GM21367 (cell line): ENCODE results near the gene ANGPTL5.
A peak's percentile ranks its signal among the peaks of the same experiment; 100 is the strongest.
"Not testable (repeated sequence)": the region's sequence is repeated elsewhere in the genome, so short reads cannot be mapped to it uniquely, and the experiment has no call there.

Source experiments
- ATAC-seq: cut with Tn5 transposase; IDR thresholded peaks from one replicate; pipeline ENCODE4 v1.9.1; 2021; ENCODE audit not compliant: unreplicated experiment

Gene ANGPTL5

DNA sequence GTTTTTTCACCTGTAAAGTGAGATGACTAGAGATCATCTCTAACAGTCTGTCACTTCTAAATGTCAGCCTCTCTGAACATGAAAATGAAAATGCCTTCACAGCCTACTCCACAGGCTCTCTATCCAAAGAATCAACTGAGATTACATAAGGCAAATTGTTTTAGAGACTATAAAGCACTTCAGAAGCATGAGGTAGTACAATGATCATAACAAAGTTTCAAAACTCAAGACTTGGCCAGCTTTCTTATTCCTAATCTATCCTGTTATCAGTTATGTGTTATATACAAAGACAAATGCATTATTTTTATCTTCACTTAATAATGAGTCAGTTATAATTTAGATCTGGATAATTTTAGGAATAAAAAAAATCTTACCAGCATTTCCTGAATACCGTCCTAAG, 21.8 kb downstream of the ANGPTL5 start:
- ATAC-seq, result no peak

DNA sequence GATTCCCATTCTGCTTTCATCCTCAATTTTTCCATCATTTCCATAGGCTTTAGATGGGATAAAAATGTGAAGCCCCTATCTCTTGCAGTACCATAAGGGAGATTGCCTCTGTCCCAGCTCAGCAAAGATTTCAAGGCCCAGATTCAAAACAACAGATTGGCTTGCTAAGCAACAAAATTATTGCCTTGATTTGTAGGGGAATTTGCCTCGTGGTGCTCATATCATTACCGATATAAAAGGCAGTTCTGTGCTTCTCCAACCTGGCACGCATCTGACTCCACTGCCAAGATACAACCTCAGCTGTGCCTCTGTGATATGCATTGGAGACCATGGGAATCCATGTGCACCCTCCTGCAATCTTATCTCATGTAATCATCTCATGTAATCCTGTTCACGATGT, 26.6 kb downstream of the ANGPTL5 start:
- no peak for ATAC-seq

DNA sequence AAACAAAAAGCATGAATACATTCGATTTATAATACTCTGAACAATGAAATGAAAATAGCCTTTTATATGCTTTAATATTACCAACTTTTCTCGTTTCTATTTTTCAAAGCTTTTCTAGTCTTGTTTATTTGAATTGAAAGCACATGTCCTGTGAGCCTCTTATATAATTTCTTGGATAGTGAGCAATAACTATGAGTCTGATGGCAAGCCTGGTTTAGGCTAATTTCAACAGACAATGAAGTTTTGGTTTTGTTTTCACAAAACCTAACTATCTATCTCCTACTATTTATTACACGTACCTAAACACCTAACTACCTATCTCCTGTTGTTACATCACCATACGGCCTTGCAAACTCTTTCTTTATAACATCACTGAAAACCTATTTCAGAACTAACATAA, 30.7 kb downstream of the ANGPTL5 start:
- no peak for ATAC-seq

DNA sequence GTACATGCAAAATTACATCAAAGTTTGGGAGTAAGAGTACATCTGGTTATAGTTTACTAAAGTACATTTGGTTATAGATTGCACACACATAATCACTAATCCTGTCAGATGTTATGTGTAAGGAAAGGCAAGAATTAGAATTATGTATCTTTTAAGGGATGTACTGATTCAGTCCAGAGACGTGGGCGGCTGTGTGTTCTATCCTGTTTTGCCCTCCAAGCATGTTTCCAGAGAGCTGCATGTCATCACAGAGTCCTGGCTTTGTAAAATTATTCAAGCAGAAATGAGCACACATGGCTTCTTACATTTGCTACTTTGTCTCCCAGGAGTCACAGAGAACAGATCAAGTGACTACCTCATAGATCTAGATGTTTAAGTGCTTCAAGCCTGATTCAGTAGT, 34.7 kb downstream of the ANGPTL5 start:
- no peak for ATAC-seq

DNA sequence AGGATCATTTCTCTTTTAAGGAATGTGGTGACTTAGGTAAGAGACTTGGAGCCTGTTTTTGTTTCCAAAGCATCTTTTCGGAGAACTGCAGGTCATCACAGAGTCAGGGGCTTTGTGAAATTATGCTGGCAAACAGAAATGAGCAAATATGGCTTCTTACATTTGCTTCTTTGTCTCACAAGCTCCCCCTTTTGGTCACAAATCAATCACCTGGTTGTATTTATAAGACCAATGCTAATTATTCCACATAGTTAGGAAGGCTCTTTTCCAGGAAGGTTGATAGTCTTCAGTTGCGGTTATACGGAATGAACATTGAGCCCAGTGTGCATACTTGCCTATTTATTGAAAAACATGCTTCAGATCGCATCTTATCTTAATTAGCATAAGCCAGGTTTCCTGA, 36.1 kb downstream of the ANGPTL5 start:
- no peak for ATAC-seq

DNA sequence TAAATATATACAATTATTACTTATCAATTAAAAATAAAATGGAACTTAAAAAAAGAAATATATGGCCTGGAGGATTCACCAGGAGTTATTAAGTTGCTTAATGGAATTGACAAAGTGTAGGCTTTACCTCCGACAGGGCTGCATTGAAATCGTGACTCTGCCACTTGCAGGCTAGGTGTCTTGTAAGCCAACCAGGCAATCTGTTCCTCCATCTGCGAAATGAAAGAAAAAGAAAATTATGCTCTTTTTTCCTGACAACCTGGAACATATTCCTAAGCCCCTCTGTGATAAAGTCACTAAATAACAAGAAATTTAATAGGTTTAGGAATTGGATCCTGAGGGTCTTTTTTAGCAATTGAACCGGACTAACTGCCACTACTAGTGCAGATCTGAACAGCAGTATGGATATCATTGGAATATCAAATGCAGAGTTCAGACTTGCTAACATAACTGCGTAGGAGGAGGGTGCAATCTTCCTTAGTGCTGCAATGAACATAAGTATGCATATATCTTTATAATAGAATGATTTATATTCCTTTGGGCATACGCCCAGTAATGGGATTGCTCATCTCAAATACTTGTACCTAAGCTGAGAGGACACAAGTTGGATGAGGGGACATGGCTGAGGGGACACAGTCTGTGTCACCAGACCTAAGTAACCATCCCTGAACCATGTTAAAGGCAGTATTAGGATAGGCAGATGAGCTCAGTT, 44.0 kb downstream of the ANGPTL5 start:
- ATAC-seq, result no peak

DNA sequence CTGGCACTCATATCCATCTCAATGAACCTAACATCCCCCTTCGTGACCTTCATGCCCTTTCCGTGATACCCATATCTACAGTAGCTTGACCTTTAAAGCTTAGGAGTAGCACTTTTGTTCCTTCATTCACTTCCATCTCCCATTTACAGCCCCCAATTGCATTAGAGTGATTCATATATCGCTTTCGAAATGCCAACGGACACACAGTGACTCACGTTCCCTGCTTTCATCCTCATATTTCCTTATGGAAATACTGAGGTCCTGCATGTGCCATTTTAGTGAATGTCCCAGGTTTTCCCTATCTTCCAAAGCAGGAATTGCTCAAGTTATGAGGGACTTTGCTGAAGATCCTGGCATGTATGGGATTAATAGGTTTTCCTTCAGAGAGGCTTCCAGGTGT, 45.8 kb downstream of the ANGPTL5 start:
- ATAC-seq, result no peak

DNA sequence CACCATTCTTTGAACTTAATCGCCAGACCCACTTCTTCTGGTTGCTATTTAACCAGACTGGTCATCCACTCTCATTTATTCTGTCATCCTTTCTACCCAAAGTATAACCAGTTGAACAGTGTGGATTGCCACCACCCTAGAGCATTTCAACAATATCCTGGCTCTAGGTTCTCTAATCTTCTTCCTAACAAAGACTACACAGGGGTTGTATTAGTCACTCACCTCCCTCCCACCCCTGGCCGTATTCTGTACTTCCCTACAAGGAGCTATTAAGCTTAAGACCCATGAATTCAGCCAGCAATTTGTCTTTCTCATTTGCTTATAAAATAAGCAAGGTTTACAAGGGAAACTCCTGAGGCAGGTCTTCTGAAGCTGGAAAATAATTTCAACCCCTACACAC, 48.4 kb downstream of the ANGPTL5 start:
- no peak for ATAC-seq

DNA sequence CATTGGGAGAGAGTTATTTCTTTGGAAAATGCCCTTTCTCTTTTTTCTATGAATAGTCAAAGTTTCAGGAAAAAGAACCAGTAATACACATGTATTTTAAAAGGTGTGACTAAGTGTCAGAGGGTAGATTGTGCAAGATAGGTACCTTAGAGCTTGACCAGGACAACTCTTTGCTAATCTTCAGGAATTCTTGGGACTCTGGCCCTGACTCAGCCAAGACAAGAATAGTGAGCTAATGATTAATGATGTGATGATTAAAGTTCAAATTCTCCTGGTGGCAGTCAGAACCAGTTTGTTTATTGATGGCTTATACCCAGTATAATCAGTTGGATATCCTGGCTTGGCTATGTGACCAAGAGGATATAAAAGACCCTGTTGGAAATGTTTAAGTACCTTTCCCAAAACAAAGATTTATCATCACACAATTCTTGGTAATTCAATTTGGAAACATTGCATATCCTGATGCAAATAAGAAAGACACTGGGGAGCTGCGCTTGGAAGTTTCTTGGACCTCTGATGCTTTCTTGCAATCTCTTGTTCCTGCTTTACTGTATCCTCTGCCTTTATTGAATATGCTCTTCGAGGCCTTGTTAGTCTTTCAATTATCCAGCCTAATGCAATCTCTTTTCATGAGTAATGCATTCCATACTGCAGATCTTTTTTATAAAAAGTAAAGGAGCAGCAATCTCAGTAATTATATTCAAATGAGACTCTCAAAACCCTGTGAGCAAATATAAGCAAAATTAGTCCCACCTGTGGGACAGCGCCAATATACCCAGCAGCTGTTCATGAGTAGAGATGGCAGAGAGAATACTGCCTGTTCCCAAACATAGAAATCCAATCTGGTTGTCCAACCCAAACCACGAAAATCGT, 49.5 kb downstream of the ANGPTL5 start:
- no peak for ATAC-seq

DNA sequence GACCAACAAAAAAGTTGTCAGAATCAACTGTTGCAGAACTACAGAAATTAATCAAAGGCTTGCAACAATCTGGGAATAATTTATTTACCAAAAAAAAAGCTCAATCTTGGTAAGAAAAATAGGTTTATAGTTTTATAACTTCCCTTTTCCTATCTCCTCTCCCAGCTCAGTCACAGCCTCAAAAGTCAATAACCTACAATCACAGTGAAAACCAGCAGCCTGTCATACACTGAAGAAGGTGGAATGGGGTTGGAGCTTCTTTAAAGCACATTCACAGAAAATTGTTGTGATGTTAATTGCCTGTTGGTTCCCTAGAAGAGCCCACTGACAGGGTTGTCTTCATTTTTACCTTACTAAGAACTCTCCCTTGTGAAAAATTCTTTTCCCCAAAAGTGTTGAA, 52.2 kb downstream of the ANGPTL5 start:
- ATAC-seq, result no peak

DNA sequence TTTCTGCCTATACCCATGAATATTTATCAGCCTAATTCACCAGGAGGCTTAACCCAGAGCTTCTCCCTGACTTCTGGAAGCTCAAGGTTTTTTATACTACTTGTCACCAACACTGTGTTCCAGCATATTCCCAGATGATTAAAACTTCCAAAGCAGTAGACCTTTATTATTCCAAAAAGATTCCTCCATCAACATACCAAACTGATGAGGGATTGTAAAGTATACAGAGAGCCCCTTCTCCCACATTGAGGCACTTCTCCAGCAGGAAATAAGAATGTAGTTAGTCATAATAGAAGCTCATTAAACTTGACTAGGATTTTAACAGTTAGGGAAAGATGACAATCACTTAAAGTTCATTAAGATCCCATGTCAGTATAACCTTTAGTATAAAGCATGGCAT, 53.0 kb downstream of the ANGPTL5 start:
- ATAC-seq, result no peak

DNA sequence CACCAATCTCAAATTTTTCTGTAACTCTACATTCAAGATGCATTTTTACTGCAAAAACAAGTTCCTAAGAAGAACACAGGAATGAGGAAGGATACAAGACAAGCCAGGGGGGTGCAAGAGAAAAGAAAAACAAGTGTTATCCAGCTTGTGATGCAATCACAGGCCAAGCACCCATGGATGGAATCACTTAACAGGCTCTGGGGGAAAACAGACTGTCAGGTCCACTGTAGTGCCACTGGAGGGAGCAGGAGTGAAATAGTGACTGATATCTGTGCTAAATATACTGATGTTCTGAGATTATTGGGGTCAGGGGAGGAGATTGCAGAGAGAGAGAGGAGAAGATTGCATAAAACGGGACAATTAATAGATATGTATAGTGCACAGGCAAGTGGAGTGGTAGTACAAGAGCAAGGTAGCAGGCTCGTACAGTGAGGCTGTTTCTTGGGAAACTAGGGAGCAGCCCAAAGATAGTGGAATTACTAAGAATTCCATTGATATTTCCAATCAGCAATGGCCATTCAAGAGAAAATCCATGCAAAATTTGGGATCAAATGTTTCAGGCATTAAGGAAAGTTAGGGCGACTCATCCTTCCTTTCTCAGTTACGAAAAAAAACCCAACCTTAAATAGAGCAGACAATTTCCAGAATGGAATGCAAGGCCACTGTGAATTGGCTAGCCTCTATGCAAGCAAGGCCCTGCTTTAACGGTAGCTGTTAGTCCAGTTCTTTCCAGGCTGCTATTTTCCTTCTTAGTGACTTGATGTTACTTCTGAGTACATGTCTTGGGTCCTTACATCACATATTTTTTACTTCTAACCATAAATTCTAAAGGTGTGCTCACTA, 53.7 kb downstream of the ANGPTL5 start:
- no peak for ATAC-seq

DNA sequence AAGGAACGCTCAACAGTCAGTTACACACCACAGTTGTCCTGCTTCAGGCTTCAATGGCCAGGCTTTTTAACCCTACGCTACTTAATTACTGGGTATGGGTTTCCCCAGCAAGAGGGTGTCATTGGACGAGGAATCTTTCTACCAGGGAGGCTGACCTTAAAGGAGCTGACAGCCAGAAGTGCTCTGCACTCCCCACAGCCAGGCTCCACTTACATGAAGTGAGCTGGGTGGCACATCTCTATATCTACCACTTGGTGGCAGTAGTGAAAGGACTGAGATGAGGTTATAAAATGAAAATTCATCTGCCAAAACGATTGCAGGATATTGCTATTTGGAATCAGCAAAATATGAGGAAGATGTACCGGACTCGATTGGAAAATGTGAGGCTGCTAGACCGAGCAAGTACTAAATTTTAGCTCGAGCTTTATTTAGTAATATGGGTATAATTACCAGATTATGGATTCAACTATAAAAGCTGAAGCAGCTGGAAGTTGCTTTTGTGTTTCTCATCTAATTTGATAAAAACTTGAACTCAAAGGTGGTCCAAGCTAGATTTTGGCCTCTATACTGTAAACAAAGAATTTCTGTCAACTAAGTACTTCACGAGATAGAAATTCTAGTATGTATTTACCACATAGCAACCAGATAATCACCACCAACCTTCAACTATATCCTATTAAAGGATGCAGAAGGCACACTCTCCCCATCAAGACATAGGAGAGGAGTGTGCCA, 55.5 kb downstream of the ANGPTL5 start:
- peak; percentile 93 for ATAC-seq

DNA sequence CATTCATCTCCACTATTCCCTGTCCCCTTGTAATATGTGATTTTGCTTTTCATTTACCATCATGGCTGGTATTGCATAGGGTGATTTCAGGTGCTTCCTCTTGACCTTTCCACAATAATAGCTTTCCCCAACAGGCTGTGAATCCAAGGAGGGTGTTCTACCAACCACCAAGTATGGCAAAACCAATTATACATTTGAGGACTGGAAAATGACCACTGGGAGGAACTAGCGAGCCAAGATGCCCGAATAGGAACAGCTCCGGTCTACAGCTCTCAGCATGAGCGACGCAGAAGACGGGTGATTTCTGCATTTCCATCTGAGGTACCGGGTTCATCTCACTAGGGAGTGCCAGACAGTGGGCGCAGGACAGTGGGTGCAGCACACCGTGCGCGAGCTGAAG, 64.1 kb downstream of the ANGPTL5 start:
- not testable (repeated sequence) for ATAC-seq

DNA sequence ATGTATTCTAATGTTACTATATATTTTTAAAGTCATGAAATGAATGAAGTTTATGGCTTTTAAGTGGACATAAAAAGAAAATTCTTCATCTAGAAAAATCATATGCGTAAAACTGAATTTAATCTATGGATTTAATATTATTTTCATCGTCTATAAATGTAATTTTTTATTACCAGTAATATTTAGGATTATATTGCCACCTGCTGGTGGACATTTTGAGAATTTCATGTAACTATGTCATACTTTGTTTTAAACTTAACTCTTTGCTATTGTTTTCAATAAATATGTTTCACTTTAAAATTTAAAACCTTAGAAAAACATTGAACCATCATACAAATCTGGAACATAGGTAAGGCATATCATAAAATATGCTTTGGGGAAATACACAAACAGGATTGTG, 68.1 kb downstream of the ANGPTL5 start:
- no peak for ATAC-seq

DNA sequence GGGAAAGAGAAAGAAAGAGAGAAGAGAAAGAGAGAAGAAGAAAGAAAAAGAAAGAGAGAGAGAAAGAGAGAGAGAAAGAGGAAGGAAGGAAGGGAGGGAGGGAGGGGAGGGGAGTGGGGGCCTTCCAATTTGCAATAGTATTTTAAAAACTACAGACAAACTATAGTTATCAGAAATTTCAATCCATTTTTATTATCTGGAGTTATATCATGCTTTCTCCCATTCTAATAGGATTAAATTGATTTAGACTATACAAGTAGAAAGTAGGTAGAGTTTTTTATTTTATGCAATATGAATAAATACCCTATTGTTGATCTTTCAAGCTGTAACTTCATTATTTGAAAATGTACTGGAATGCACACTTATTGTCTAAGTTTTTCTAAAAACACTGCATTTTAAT, 71.7 kb downstream of the ANGPTL5 start:
- ATAC-seq, result no peak

DNA sequence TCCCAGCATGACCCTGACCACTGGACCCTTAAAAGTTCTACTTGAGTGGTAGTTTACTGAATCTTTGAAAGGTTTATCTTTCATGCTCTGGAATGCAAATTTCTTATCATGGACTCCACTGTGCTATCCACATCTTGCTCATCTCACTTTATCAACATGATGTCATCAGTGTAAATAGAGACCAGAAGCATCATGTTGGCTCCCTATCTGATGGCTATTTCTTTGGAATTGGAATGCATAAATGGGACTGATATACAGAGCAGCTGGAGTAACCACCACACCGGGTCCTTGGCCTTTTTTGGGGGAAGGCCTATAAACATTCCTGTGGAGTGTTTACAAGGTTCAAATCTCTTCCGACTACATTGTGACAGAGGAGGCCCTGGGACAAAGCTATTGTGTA, 75.6 kb downstream of the ANGPTL5 start:
- ATAC-seq, result no peak
